T47D (cell line): ENCODE measurements around the gene DHCR7.
A peak's percentile ranks its signal among the peaks of the same experiment; 100 is the strongest.

ENCODE experiments used
- DNase-seq, 2 experiments: peaks; one replicate each; pipeline versions ENCODE4 v3.0.0 to v3.0.0-alpha.2; 2011 to 2012; ENCODE audit warnings: low read depth in 1 of 2, low spot score in 1 of 2
- JUND ChIP-seq: IDR thresholded peaks from 2 replicates; pipeline ENCODE4 v1.6.1; 2012; ENCODE audit warnings: low read depth
- in situ Hi-C: cut with HindIII; loops from 2 replicates; pipeline ENCODE4 v1.10.0; 2016; ENCODE audit warnings: low sequenced_read_pairs, low pct_unique_long_range_greater_than_20kb

Gene DHCR7

DNA sequence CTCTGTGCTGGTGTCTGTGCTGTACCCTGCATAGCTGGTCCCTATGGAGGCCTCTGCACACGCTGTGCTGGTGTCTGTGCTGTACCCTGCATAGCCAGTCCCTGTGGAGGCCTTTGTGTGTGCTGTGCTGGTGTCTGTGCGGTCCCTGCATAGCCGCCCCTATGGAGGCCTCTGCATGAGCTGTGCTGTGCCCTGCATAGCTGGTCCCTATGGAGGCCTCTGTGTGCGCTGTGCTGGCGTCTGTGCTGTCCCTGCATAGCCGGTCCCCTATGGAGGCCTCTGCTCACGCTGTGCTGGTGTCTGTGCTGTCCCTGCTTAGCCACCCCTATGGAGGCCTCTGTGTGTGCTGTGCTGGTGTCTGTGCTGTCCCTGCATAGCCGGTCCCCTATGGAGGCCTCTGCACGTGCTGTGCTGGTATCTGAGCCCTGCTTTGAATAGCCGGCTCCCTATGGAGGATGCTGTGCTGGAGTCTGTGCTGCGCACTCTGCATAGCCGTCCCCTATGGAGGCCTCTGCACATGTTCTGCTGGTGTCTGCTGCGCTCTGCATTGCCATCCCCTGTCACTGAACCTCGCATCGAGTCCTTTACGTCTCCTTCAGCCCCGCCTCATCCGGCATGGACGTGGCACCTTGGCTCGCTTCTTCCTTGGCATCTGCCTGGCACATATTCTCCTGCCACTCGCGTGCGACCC lies 11.0 kb upstream of the DHCR7 start:
- in situ Hi-C loops, result no loop called here
- DNase-seq, result no peak

DNA sequence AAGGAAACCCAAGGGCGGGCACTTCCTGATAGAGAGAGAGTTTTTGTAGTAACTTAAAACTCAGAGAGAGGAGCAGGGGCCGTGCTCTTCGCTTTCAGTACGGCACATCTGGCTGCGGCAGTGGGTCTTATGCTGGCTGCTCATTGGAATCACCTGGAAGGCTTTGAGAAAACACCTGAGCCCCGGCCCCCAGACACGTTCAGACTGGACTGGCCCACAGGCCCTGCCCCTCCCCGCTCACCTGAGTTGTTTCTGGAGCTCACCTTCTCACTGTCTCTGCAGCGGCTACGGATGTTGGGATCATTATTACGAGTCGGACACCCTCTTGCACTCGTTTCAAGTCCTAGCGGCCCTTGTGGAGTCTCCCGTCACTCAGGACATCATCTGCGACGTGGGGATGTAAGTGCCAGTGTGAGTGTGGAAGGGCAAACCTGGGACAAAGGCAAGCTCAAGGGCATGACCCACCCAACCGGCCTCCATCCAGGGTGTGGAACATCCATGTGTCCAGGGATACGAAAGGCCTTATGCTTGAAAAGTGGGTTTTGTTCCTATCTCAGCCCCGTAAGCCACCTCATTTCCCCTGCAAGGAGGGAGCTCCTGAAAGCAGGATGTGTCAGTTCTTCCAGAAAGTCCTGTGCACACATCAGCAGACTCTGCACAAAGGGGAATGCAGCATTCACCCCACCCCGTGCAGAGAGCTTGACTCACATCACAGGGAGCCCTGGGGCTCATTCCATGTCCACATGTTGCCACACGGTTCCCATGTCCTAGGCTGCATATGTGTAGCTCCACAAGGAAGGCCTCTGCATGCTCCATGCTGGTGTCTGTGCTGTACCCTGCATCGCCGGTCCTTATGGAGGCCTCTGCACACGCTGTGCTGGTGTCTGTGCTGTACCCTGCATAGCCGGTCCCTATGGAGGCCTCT lies 10.2 kb upstream of the DHCR7 start:
- no peak for DNase-seq
- in situ Hi-C loops, result no loop called here
- no peak for TF ChIP-seq JUND

More for the DNA sequence above, 11.0 kb upstream of the DHCR7 start:
- no peak for TF ChIP-seq JUND

DNA sequence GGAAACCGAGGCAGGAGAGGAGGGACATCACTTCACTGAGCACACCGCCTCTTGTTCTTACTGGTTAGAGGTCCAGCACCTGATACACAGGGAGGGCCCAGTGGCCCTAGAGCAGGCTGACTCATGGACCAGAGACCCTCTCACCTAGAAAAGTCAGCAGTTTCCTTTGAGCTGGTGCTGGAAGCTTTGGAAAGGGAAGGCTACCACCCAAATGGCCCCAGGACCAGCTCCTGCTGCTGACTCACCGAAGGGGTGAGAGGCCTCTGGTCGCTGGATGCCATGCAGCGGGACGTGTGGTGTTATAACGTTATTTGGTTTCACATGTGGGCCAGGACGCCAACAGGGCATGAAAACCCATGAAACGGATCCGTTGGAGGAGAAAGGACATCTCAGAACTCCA lies 8.6 kb upstream of the DHCR7 start:
- DNase-seq, result no peak
- TF ChIP-seq JUND, result no peak
- in situ Hi-C loops, result no loop called here

DNA sequence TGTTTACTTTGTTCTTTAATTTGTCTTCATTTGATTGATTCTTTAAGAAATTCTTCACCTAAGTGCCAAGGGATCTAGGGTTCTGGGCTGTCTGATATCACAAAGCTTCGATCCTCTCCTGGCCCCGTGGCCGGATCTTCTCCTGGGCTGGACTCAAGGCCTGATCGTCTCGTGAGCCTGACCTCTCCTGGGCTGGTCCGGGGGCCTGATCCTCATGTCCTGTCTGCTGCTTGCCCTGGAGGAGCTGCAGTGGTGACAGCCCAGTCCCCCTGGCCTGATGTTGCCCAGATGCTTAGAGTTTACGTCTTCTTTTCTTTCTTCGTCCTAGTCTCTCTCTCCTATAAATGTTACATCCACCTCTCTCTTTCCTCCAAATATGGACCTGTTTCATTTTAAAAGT lies 8.1 kb upstream of the DHCR7 start:
- no peak for DNase-seq
- in situ Hi-C loops, result no loop called here
- no peak for TF ChIP-seq JUND

DNA sequence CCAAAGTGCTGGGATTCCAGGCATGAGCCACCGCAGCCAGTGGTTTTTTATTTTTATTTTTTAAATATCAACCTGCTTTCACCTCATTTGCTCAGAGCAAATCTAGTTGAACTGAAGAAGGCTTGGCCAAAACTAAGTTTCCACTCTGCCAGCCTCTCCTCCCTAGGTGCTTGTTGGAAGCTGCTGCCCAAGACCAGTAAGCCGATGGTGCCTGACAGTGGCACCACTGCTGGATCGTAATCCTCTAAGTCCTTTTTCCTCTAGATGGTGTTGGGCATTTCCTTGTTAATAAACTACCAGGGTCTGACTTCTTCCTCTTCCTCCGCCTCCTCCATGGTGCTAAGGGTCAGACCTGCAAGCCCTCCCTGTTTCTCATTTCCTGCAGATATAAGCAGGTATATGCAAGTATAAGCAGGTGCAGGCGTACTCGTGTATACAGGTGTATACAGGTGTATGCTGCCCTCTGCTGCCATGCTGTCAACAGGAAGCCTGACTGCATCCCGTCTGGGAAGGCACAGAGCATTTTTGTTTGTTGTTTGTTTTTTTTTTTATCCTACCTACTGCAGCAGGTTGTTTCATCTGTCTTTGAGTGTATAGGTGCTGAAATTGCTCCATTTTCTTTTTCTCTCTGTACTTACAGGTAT lies 6.4 kb upstream of the DHCR7 start:
- no peak for TF ChIP-seq JUND
- DNase-seq, result peak; percentile 70 to 76
- in situ Hi-C loops, result no loop called here

DNA sequence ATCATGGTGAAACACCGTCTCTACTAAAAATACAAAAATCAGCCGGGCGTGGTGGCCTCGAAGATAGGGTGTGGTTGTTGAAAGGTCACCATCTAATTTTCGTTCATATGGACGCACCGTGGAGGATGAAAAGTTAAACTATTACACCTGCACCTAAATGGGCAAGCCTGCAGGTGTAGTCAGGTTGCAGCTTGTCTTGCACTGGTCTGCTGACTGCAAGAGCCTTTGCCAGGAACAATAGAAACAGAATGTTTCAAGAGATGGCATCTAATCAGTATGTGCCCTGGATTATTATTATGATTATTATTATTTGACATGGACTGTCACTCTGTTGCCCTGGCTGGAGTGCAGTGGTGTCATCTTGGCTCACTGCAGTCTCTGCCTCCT lies 5.7 kb upstream of the DHCR7 start:
- DNase-seq, result no peak
- no peak for TF ChIP-seq JUND
- in situ Hi-C loops, result no loop called here

DNA sequence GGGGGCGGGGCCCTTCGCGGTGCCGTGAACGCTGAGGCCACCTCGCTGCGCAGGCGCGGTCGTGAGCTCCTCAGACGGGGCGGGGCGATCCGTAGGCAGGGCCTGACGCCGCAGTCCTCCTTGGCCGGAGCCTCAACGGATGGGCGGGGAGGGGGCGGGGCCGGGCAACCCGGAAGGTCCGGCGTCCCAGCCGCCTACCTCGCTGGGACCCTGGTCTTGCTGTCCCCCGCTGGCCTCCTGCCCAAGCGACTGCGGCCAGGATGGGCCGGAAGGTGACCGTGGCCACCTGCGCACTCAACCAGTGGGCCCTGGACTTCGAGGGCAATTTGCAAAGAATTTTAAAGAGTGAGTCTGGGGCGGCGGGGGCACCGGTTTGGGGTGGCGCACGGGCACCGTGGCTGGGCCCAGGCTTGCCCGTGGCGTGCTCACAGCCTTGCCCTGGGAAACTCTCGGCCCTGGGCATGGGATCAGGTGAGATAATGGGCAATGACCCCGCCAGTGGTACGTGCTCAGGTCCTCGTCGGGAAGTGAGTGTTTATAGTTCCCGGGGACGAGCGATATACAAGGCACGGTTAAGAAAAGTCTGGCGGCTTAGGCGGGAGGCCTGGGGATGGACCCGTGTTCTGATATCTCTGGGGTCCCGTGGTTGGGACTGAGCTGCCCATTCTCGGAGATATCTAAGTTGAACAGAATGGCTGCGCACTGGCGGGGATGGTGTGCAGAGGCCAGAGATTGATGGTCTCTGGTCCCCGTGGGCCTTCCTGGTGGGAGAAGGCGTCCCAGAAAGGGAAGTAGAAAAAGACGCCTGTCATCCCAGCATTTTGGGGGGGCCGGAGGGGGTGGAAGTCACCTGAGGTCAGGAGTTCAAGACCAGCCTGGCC lies 5.1 kb upstream of the DHCR7 start, which contains the start of gene NADSYN1:
TSS of gene NADSYN1 (plus strand) at position 167 of the 881 bp plus-strand sequence. CDS start at position 261, 94 bp downstream.
- peak; percentile 96 to 97 for DNase-seq
- TF ChIP-seq JUND, result no peak
- in situ Hi-C loops, result no loop called here

DNA sequence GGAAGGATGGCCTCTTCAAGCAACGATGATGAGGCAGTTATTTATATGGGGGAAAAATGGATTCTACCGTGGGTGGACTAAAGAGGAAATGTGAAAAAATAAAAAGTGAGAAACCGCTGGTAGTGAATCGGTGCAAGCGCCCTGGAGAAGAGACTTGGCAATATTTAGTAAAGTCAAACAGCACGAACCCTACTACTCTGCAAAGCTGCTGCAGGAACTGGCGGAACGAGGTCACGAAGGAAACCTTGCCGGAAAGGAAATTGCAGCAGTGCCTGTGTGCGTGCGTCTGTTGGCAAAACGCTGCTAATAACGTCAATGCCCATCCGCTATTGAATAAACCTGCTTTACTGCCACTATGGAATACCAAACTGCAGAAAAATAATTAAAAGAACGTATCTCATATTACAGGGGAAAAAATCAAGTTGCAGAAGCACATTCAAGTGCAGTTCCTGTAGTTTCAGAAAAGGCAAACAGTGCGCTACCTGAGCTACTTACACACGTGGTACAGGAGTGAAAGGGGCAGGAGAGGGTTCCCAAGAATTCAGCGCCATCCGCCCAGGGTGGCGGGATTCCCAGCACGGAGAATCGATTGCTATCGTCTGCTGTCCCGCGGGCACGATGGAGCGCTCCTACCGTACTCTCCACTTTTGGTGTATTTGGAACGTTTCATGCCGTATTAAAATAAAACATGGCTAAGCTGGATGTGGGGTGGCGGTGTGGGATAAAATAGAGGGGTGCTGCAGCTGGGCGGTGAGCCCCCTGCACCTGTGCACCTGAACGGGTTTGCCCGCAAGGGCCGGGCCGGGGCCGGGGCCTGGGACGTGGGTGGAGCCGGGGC lies 4.2 kb upstream of the DHCR7 start:
- DNase-seq, result peak; percentile 44 to 89
- in situ Hi-C loops, result no loop called here
- no peak for TF ChIP-seq JUND

DNA sequence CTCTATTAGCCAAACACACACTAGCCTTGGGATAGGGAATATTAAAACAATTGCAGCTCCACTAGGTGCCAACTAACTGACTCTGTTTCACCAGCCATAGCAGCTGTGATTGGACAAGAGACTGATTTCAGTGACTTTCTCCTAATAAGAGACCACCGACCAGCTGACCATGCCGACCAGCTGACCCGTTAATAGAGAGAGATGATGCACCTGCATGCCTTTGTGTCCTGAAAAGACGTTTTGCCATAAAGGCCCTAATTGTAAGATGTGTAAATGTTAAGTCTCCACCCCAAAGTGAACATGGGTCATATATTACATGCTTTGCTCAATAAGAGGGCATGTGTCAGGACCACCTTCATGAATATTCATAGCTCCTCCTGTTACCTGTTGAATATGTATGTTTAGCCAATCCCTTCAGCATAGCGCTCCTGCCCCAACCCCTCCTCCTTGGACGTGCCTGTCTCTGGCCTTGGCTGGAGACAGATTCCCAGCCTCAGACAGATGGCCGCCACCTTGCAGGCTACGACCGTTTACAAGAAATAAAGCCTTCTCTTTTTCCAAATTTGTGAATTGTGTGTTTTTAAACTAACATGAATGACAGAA lies 3.5 kb upstream of the DHCR7 start:
- peak in 1 of 2 experiments; percentile 72 for DNase-seq
- no peak for TF ChIP-seq JUND
- in situ Hi-C loops, result no loop called here

DNA sequence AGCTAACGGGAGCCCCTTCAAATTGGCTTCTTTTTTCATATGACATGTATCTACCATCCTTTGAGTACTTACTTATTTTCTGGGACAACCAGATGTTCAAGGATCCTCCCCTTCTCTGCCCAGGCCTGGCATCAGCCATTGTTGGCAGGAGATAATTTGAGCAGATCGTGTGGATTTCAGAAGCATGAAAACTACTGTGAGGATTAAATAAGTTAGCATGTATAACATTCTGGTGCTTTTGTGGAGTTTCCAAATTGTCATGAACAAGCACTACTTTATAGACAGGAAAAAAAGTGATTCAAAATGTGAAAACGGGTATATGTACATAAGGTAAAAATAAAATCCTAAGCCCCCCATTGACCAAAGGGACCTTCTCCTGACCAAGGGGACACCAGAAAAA lies 2.7 kb upstream of the DHCR7 start:
- in situ Hi-C loops, result no loop called here
- no peak for DNase-seq
- no peak for TF ChIP-seq JUND

DNA sequence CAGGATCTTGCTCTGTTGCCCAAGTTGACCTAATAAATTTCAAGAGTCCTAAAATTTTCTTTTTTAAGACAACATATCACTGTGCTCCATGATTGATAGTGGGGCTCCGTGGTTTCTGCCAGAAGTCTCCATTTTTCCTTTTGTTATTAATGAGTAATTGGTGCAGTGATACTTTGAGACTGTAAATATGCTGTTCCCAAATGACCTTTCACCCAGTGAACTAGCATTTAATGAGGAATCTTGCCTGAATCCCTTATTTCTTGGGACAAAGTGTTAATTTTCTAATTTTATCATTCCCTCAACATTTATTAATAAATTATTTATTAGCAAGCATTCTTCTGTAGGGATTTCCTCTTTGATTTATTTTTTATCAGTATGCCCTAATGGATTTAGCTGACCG lies 2.3 kb upstream of the DHCR7 start:
- DNase-seq, result no peak
- in situ Hi-C loops, result no loop called here
- no peak for TF ChIP-seq JUND
